ENCODE results near the gene ABCA5.
"Not testable (repeated sequence)": the region's sequence is repeated elsewhere in the genome, so short reads cannot be mapped to it uniquely, and the experiment has no call there.

ABCA5 gene

GRCh38 chr17:69196105-69196653 is 130.8 kb downstream of the ABCA5 start:
- not testable (repeated sequence) for DNase-seq
